K562 (cell line): ENCODE measurements around the gene AARSD1. TPM values are rescaled to one million over a fixed set of nuclear protein-coding genes. Genes with fewer than 3 reads are reported as not detected.

Experiments used
- ATF3 ChIP-seq, 2 experiments: fragments of 450-650 bp in 1 of 2; sonication (generic) in 1 of 2; formaldehyde crosslinking in 1 of 2; IDR thresholded peaks in 1 of 2; conservative IDR thresholded peaks in 1 of 2; 2 replicates each; pipeline versions ENCODE4 v1.6.1 to v1.8.1; 2016 to 2023; ENCODE audit warnings: mild to moderate bottlenecking in 2 of 2, moderate library complexity in 2 of 2, inconsistent platforms in 1 of 2, missing genetic modification reagents in 1 of 2
- ATF7 ChIP-seq: fragments of 450-650 bp; IDR thresholded peaks from 2 replicates; pipeline ENCODE4 v1.7.1; 2014; ENCODE audit warnings: mild to moderate bottlenecking, moderate library complexity
- C11orf30 ChIP-seq: fragments of 450-650 bp; IDR thresholded peaks from 2 replicates; pipeline ENCODE4 v1.6.1; 2016; ENCODE audit warnings: low read depth, mild to moderate bottlenecking
- CBX1 ChIP-seq: sonication (generic); IDR thresholded peaks from 2 replicates; pipeline ENCODE4 v1.6.1; 2016; ENCODE audit warnings: antibody characterized with exemption, low read depth, mild to moderate bottlenecking
- CHD1 ChIP-seq: fragments of 200-600 bp; sonication (generic); IDR thresholded peaks from one replicate; pipeline ENCODE4 v1.6.1; 2012; ENCODE audit warnings: mild to moderate bottlenecking, moderate library complexity, low read length, inconsistent platforms
- CXXC5 ChIP-seq: fragments of 250-450 bp; sonication (Bioruptor Pico); IDR thresholded peaks from 2 replicates; pipeline ENCODE4 v1.8.0; 2022; ENCODE audit warnings: inconsistent platforms, mild to moderate bottlenecking, moderate library complexity
- JUN ChIP-seq, 2 experiments: sonication (generic) in 1 of 2; formaldehyde crosslinking in 1 of 2; IDR thresholded peaks; 2 replicates each; pipeline versions ENCODE4 v1.6.1 to v1.8.0; 2012 to 2022; ENCODE audit warnings: borderline replicate concordance in 2 of 2, mild to moderate bottlenecking in 2 of 2, improper control_type of control experiment in 1 of 2, low read depth in 1 of 2, low read length in 1 of 2, missing genetic modification reagents in 1 of 2
- L3MBTL2 ChIP-seq: fragments of 450-650 bp; IDR thresholded peaks from 2 replicates; pipeline ENCODE4 v1.6.1; 2016; ENCODE audit warnings: mild to moderate bottlenecking, moderate library complexity
- NFIC ChIP-seq: fragments of 450-650 bp; IDR thresholded peaks from 2 replicates; pipeline ENCODE4 v1.6.1; 2017; ENCODE audit warnings: mild to moderate bottlenecking, inconsistent platforms
- NFIX ChIP-seq: fragments of 250-450 bp; sonication (Bioruptor Pico); IDR thresholded peaks from 2 replicates; pipeline ENCODE4 v1.4.0; 2020; ENCODE audit warnings: low read depth, mild to moderate bottlenecking, moderate library complexity
- POLR3A ChIP-seq: IDR thresholded peaks from 2 replicates; pipeline ENCODE4 v1.6.1; 2011; ENCODE audit warnings: borderline replicate concordance, mild to moderate bottlenecking, moderate library complexity; ENCODE audit not compliant: insufficient read length, insufficient read depth; ENCODE audit errors: extremely low read depth
- RBFOX2 ChIP-seq: fragments of 200-400 bp; formaldehyde crosslinking; IDR thresholded peaks from 2 replicates; pipeline ENCODE4 v1.6.1; 2017; ENCODE audit warnings: low read depth, mild to moderate bottlenecking, low read length, moderate library complexity
- SMAD4 ChIP-seq: fragments of 250-450 bp; sonication (Bioruptor Pico); conservative IDR thresholded peaks from 2 replicates; pipeline ENCODE4 v1.8.0; 2021; ENCODE audit warnings: inconsistent platforms, mild to moderate bottlenecking, moderate library complexity
- STAG1 ChIP-seq: sonication (generic); formaldehyde crosslinking; IDR thresholded peaks from 2 replicates; pipeline ENCODE4 v1.5.0; 2020; ENCODE audit warnings: missing genetic modification reagents, borderline replicate concordance
- TBL1XR1 ChIP-seq, 2 experiments: IDR thresholded peaks; 2 replicates each; pipeline ENCODE4 v1.6.1; 2012; ENCODE audit warnings: improper control_type of control experiment in 2 of 2, low read length in 2 of 2, mild to moderate bottlenecking in 1 of 2
- TOE1 ChIP-seq, 2 experiments: fragments of 450-650 bp in 1 of 2; sonication (generic) in 1 of 2; formaldehyde crosslinking in 1 of 2; IDR thresholded peaks; 2 replicates each; pipeline versions ENCODE4 v1.7.1 to v1.8.0; 2016 to 2022; ENCODE audit warnings: borderline replicate concordance in 2 of 2, mild to moderate bottlenecking in 2 of 2, antibody characterized with exemption in 1 of 2, inconsistent platforms in 1 of 2, low read depth in 1 of 2, missing genetic modification reagents in 1 of 2, moderate library complexity in 1 of 2
- ZFP36 ChIP-seq: fragments of 150-350 bp; IDR thresholded peaks from 2 replicates; pipeline ENCODE4 v1.6.1; 2018; ENCODE audit warnings: low read length, low read depth; ENCODE audit not compliant: partially characterized antibody
- ZFX ChIP-seq: sonication (generic); formaldehyde crosslinking; IDR thresholded peaks from 2 replicates; pipeline ENCODE4 v1.8.0; 2022; ENCODE audit warnings: mild to moderate bottlenecking, missing genetic modification reagents, moderate library complexity
- ZKSCAN8 ChIP-seq: fragments of 200-800 bp; sonication (Bioruptor generic); IDR thresholded peaks from 2 replicates; pipeline ENCODE4 v1.6.1; 2016; ENCODE audit warnings: missing genetic modification characterization, missing compliant biosample characterization
- ZNF24 ChIP-seq: fragments of 450-650 bp; IDR thresholded peaks from 2 replicates; pipeline ENCODE4 v1.6.1; 2016
- ZNF766 ChIP-seq: fragments of 200-800 bp; sonication (Bioruptor generic); conservative IDR thresholded peaks from 2 replicates; pipeline ENCODE4 v1.6.1; 2016; ENCODE audit warnings: missing genetic modification characterization, missing compliant biosample characterization
- polyA plus RNA-seq, 8 experiments: library from polyadenylated mRNA; depleted of rRNA in 4 of 8; stranded (reverse) in 5 of 8; unstranded in 3 of 8; fragments of >200 nt; fragmentation: Nextera tagmentation in 2 of 8; fragmentation: Illumina TruSeq in 1 of 8; extraction: Ambion mirVana in 2 of 8; extraction: Trizol in 1 of 8; gene quantifications; 2 replicates each; pipeline versions ENCODE4 v1.2.1 to v1.2.3, GENCODE V29; 2011 to 2014; ENCODE audit warnings: inconsistent platforms in 1 of 8, missing spikeins in 1 of 8
- total RNA-seq, 7 experiments: library from RNA; depleted of rRNA in 6 of 7; stranded (reverse); fragments of >200 nt in 6 of 7; fragmentation: Illumina TruSeq in 2 of 7; extraction: Trizol in 2 of 7; gene quantifications; 2 replicates each; pipeline versions ENCODE4 v1.2.1 to v1.2.3, GENCODE V29; 2011 to 2021; ENCODE audit warnings: low replicate concordance in 1 of 7
- TF ChIP-seq, protein P1 (sequence below): fragments of 450-650 bp; formaldehyde crosslinking; IDR thresholded peaks from 2 replicates; pipeline ENCODE4 v1.4.0; 2020; ENCODE audit warnings: mild to moderate bottlenecking, moderate library complexity
- TF ChIP-seq, protein P2 (sequence below): IDR thresholded peaks from 2 replicates; pipeline ENCODE4 v1.6.1; 2014; ENCODE audit warnings: antibody characterized with exemption

Gene AARSD1
- total and polyA plus RNA-seq, 9 of the 15 experiments (the other 6 are each of a cell fraction or from before 2014, with no cell fraction given): 51.7 to 98.5 (median 68.6) TPM

- TF ChIP-seq JUN (IDR thresholded peaks at IDR 0.05; ENCODE audit: borderline replicate concordance, low read depth, low read length) (peak; percentile 57; the same call in 1 of the 2 replicates), JUN (CRISPR knock-in tag; IDR thresholded peaks at IDR 0.05; ENCODE audit: borderline replicate concordance) (no peak), POLR3A (no peak), CBX1 (no peak), CXXC5 (CRISPR knock-in tag) (peak; percentile 33), NFIC (peak; percentile 55; the same call in 1 of the 2 replicates), TOE1 (IDR thresholded peaks at IDR 0.05; ENCODE audit: borderline replicate concordance) (peak; percentile 58), TOE1 (CRISPR knock-in tag; IDR thresholded peaks at IDR 0.05; ENCODE audit: borderline replicate concordance, low read depth) (no peak), C11orf30 (peak; percentile 95), L3MBTL2 (peak; percentile 61; the same call in 1 of the 2 replicates), ZNF766 (no peak), ZKSCAN8 (CRISPR knock-in tag) (no peak), NFIX (CRISPR knock-in tag) (no peak), ZFP36 (peak; percentile 31), ZFX (CRISPR knock-in tag) (peak; percentile 82), ATF7 (peak; percentile 83), CHD1 (no peak), ATF3 (IDR thresholded peaks at IDR 0.05) (peak; percentile 84), ATF3 (CRISPR knock-in tag; conservative IDR thresholded peaks at IDR 0.05) (peak; percentile 66; the same call in 1 of the 2 replicates), TBL1XR1 (IDR thresholded peaks at IDR 0.05; ENCODE audit: low read length in 2 of 2) (0 out of 4 replicates have a peak, but pooled peaks of 1 of the 2 experiments have one; percentile 20), RBFOX2 (0 out of 2 replicates have a peak, but pooled peaks have one; percentile 12), STAG1 (CRISPR knock-in tag) (no peak; the same call in 1 of the 2 replicates), ZNF24 (no peak), SMAD4 (CRISPR knock-in tag) (peak; percentile 40; the same call in 1 of the 2 replicates)
- TF ChIP-seq, protein P1, sequence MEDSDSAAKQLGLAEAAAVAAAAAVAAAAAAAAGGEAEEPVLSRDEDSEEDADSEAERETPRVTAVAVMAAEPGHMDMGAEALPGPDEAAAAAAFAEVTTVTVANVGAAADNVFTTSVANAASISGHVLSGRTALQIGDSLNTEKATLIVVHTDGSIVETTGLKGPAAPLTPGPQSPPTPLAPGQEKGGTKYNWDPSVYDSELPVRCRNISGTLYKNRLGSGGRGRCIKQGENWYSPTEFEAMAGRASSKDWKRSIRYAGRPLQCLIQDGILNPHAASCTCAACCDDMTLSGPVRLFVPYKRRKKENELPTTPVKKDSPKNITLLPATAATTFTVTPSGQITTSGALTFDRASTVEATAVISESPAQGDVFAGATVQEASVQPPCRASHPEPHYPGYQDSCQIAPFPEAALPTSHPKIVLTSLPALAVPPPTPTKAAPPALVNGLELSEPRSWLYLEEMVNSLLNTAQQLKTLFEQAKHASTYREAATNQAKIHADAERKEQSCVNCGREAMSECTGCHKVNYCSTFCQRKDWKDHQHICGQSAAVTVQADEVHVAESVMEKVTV (CRISPR knock-in tag): peak; percentile 33; the same call in 1 of the 2 replicates
- TF ChIP-seq, protein P2, sequence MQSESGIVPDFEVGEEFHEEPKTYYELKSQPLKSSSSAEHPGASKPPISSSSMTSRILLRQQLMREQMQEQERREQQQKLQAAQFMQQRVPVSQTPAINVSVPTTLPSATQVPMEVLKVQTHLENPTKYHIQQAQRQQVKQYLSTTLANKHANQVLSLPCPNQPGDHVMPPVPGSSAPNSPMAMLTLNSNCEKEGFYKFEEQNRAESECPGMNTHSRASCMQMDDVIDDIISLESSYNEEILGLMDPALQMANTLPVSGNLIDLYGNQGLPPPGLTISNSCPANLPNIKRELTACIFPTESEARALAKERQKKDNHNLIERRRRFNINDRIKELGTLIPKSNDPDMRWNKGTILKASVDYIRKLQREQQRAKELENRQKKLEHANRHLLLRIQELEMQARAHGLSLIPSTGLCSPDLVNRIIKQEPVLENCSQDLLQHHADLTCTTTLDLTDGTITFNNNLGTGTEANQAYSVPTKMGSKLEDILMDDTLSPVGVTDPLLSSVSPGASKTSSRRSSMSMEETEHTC: peak; percentile 85
Measured at GRCh38 chr17:42928714-42929496, 35.3 kb downstream of the AARSD1 start (continued).
